ENCODE results near the gene UFD1. TPM values are rescaled to one million over a fixed set of nuclear protein-coding genes. Genes with fewer than 3 reads are reported as not detected.

Gene UFD1
- total and polyA plus RNA-seq, 2 experiments from 2014 or later: 51.5 to 79.1 TPM

GRCh38 chr22:19522190-19522880 lies 43.3 kb upstream of the UFD1 start:
- Histone ChIP-seq H3K9me2 (replicated peaks; ENCODE audit: insufficient read depth) (no peaks in the 10 kb centered on the region), H3K36me3 (replicated peaks; ENCODE audit: insufficient read depth, low read depth) (no peaks in the 10 kb centered on the region), H4K20me1 (ENCODE audit: insufficient read depth, poor library complexity, severe bottlenecking) (no peaks in the 10 kb centered on the region), H3K4me3 (no peak overlapping the region), H3K9me3 (ENCODE audit: low read depth) (no peaks in the 10 kb centered on the region), H3K4me1 (ENCODE audit: insufficient read depth) (peaks cover 13% of the 10 kb centered on the region), H3K79me2 (no peaks in the 10 kb centered on the region), H2AFZ (no peak overlapping the region), H3K4me2 (no peak overlapping the region), H3K27me3 (peaks cover 55% of the 10 kb centered on the region), H3K27ac (no peak overlapping the region)
- TF ChIP-seq EZH2phosphoT487 (IDR thresholded peaks at IDR 0.05; ENCODE audit: low read depth, severe bottlenecking, unreplicated experiment) (no peak), CTCF (IDR thresholded peaks at IDR 0.05; ENCODE audit: poor library complexity) (no peak), EZH2 (IDR thresholded peaks at IDR 0.05; ENCODE audit: borderline replicate concordance) (no peak)
- DNase-seq (ENCODE audit: low spot score): no peak
- WGBS (ENCODE audit: low lambda C conversion rate, missing lambda C conversion rate): 91% methylated on average over 14 of the region's 16 CpGs

GRCh38 chr22:19520566-19521305 lies 41.7 kb upstream of the UFD1 start:
- DNase-seq (ENCODE audit: low spot score): no peak
- H3K4me1 ChIP-seq (ENCODE audit: insufficient read depth): peaks cover 13% of the 10 kb centered on the region
- no peak overlapping the region for H3K4me3 ChIP-seq
- H3K9me2 ChIP-seq (replicated peaks; ENCODE audit: insufficient read depth): no peaks in the 10 kb centered on the region
- peaks cover 42% of the 10 kb centered on the region for H3K27me3 ChIP-seq
- H3K27ac ChIP-seq: no peak overlapping the region
- H3K4me2 ChIP-seq: no peak overlapping the region
- 99% methylated on average over 10 of the region's 10 CpGs for WGBS (ENCODE audit: low lambda C conversion rate, missing lambda C conversion rate)
- H2AFZ ChIP-seq: no peak overlapping the region
- H4K20me1 ChIP-seq (ENCODE audit: insufficient read depth, poor library complexity, severe bottlenecking): no peaks in the 10 kb centered on the region
- H3K79me2 ChIP-seq: no peaks in the 10 kb centered on the region
- no peaks in the 10 kb centered on the region for H3K9me3 ChIP-seq (ENCODE audit: low read depth)
- H3K36me3 ChIP-seq (replicated peaks; ENCODE audit: insufficient read depth, low read depth): no peaks in the 10 kb centered on the region
- no peak for TF ChIP-seq CTCF (IDR thresholded peaks at IDR 0.05; ENCODE audit: poor library complexity)
- no peak for TF ChIP-seq EZH2phosphoT487 (IDR thresholded peaks at IDR 0.05; ENCODE audit: low read depth, severe bottlenecking, unreplicated experiment)
- TF ChIP-seq EZH2 (IDR thresholded peaks at IDR 0.05; ENCODE audit: borderline replicate concordance): no peak

- Histone ChIP-seq H3K9me2 (replicated peaks; ENCODE audit: insufficient read depth) (no peaks in the 10 kb centered on the region), H3K4me1 (ENCODE audit: insufficient read depth) (peaks cover 13% of the 10 kb centered on the region), H3K4me3 (no peak overlapping the region), H3K4me2 (no peak overlapping the region), H3K79me2 (no peaks in the 10 kb centered on the region), H3K9me3 (ENCODE audit: low read depth) (no peaks in the 10 kb centered on the region), H4K20me1 (ENCODE audit: insufficient read depth, poor library complexity, severe bottlenecking) (no peaks in the 10 kb centered on the region), H2AFZ (no peak overlapping the region), H3K27ac (no peak overlapping the region), H3K27me3 (peaks cover 34% of the 10 kb centered on the region), H3K36me3 (replicated peaks; ENCODE audit: insufficient read depth, low read depth) (no peaks in the 10 kb centered on the region)
- no peak for DNase-seq (ENCODE audit: low spot score)
- TF ChIP-seq EZH2 (IDR thresholded peaks at IDR 0.05; ENCODE audit: borderline replicate concordance) (no peak), CTCF (IDR thresholded peaks at IDR 0.05; ENCODE audit: poor library complexity) (no peak), EZH2phosphoT487 (IDR thresholded peaks at IDR 0.05; ENCODE audit: low read depth, severe bottlenecking, unreplicated experiment) (no peak)
- WGBS (ENCODE audit: low lambda C conversion rate, missing lambda C conversion rate): 94% methylated on average over 6 of the region's 6 CpGs
Measured at GRCh38 chr22:19520007-19520406, 41.0 kb upstream of the UFD1 start.
